Hindlimb muscle (tissue), 1 donor: ENCODE results near the gene MOCS3. TPM values are rescaled to one million over a fixed set of nuclear protein-coding genes. Genes with fewer than 3 reads are reported as not detected.

Source experiments
- polyA plus RNA-seq: library from polyadenylated mRNA; unstranded; fragments of 120-200 nt; gene quantifications from one replicate; pipeline ENCODE4 v1.2.1, GENCODE V29; 2013; ENCODE audit not compliant: insufficient read length

The MOCS3 gene
- polyA plus RNA-seq, 1 donor, result 3.3 TPM

Other genes starting within 250 kb of the MOCS3 start
- gene PARD6B, start 227.2 kb upstream of the MOCS3 start, polyA plus RNA-seq, result 0.40 TPM
- 4.0 TPM for gene BCAS4, start 163.8 kb upstream of the MOCS3 start, polyA plus RNA-seq
- gene ADNP, start 27.4 kb upstream of the MOCS3 start, polyA plus RNA-seq, result 57.0 TPM
- 39.1 TPM for gene DPM1, start 286 bp upstream of the MOCS3 start, polyA plus RNA-seq
- gene KCNG1, start 64.3 kb downstream of the MOCS3 start, polyA plus RNA-seq, result 0.35 TPM